Urinary bladder (tissue), 4 donors: ENCODE measurements around the gene MACROD2. TPM values are rescaled to one million over a fixed set of nuclear protein-coding genes. Genes with fewer than 3 reads are reported as not detected.

Experiments used
- DNase-seq: peaks from one replicate; pipeline ENCODE4 v3.0.0-alpha.2; 2015; ENCODE audit errors: extremely low spot score
- H3K27ac ChIP-seq: one replicate; pipeline ENCODE4 v1.5.1; 2013; ENCODE audit warnings: low read depth, mild to moderate bottlenecking, moderate library complexity
- H3K36me3 ChIP-seq: one replicate; pipeline ENCODE4 v1.6.1; 2013; ENCODE audit warnings: mild to moderate bottlenecking, moderate library complexity; ENCODE audit not compliant: insufficient read depth
- H3K4me1 ChIP-seq: one replicate; pipeline ENCODE4 v1.6.1; 2013; ENCODE audit warnings: mild to moderate bottlenecking, moderate library complexity; ENCODE audit not compliant: insufficient read depth
- H3K4me3 ChIP-seq: one replicate; pipeline ENCODE4 v1.5.1; 2013; ENCODE audit warnings: low read depth, low read length
- WGBS: extraction: QIAGEN DNeasy Blood & Tissue Kit; methylation state at CpG from one replicate; pipeline ENCODE4 v1.1.7; 2013; 5-methylcytosine and 5-hydroxymethylcytosine counted together
- polyA plus RNA-seq: library from polyadenylated mRNA; stranded (reverse); fragments of 200-250 nt; gene quantifications from one replicate; pipeline ENCODE4 v1.2.3, GENCODE V29; 2013
- total RNA-seq: library from RNA; depleted of rRNA; stranded (reverse); fragments of >200 nt; gene quantifications from one replicate; pipeline ENCODE4 v1.2.3, GENCODE V29; 2014
- donor health status: healthy with polysubstance abuse.
- donor health status: healthy.

The MACROD2 gene
- total and polyA plus RNA-seq, 2 donors: 3.0 to 28.2 TPM

DNA sequence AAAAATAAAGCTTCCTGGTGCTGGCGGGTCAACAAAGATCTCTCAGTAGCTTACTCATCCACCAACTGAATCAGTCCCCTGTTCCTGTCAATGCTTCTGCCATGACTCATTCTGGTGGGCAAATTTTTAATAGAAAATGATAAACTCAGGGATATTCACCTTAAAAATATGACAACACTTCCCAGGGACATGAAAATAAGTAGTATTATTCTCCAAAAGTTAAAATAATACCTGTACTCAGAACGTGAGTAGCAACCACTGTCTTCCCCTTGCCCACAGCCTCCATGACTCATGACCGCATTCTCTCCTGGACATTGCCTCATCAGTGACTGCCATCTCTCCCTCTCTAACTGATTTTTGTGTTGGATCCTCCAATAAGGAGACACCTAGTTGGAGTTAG, 2025.7 kb downstream of the MACROD2 start:
- Histone ChIP-seq H3K27ac (no peak overlapping the region), H3K4me3 (no peak overlapping the region), H3K4me1 (no peaks in the 10 kb centered on the region), H3K36me3 (no peaks in the 10 kb centered on the region)
- no peak for DNase-seq
- 64% methylated on average over 3 of the region's 3 CpGs for WGBS

DNA sequence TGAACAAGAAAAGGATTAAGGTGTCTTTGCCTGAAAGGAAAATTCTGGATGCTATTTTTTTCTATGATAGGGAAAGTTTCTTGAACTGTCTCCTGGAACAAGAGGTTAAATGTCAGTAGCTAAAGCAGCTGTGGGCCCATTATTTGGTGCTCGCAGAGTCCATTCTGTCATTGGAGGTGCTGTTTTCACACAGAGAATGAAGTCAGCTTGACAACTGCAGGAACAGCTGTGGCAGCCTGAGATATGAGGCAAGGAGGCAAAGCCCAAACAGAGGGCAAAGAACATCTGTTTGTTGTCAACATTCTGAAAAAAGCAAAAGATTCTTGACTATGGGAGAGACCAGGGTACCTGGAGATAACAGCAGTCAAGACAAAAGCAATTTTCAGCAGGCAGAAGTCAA, 2029.8 kb downstream of the MACROD2 start:
- Histone ChIP-seq H3K4me1 (no peaks in the 10 kb centered on the region), H3K36me3 (no peaks in the 10 kb centered on the region), H3K27ac (no peak overlapping the region), H3K4me3 (no peak overlapping the region)
- no peak for DNase-seq
- WGBS: 83% methylated on average over 1 of the region's 1 CpG

DNA sequence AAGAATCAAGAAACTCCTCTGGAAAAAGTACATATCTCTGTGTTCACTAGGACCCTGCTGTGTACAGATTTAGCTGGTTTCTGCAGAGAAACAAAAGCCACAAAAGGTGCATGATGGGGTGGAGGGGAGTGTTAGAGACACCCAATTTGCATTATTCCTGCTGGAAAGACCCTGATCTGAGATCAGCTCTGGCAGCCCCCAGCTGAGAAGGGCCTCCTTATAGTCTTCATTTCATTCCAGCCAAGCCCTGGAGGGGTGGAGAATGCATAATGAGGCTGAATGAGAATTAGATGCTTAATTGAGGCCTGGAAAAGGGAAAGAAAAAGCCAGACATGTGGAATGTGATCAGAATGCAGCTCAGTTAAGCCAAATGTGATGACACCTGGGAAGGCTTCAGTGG, 2032.4 kb downstream of the MACROD2 start:
- H3K36me3 ChIP-seq: no peaks in the 10 kb centered on the region
- no peak for DNase-seq
- H3K27ac ChIP-seq: no peak overlapping the region
- no peaks in the 10 kb centered on the region for H3K4me1 ChIP-seq
- H3K4me3 ChIP-seq: no peak overlapping the region

DNA sequence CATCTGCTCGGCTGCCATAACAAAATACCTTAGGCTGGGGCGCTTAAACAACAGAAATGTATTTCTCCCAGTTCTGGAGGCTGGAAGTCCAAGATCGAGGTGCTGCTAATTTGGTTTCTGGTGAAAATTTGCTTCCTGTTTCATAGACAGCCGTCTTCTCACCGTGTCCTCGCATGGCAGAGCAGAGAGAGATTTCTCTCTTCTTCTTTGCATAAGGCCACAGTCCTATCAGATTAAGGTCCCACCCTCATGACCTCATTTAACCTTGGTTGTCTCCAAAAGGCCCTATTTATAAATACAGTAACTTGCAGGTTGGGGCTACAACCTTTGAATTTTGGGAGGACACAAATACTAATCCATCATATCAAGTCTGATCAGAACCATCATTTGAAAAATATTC, 2033.6 kb downstream of the MACROD2 start:
- no peak overlapping the region for H3K4me3 ChIP-seq
- H3K36me3 ChIP-seq: no peaks in the 10 kb centered on the region
- no peak overlapping the region for H3K27ac ChIP-seq
- 95% methylated on average over 6 of the region's 6 CpGs for WGBS
- no peaks in the 10 kb centered on the region for H3K4me1 ChIP-seq
- no peak for DNase-seq

DNA sequence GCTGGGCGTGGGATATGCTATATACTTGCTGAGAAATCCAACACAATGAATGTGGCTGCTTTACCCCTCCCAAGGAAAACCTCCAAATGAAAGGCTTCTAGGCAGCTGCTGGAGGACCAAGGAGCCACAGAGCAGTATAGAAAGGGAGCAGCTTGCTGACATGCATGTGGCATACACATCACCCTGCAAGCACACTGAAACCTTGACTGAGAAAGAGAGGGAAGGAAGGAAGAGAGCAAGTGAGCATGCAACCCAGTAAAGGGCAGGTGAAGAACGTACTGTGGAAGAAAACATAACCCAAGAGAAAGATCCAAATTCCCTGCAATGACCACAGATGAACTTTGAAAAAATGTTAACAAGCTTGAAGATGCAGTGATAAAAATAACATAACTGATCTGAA, 2034.9 kb downstream of the MACROD2 start:
- Histone ChIP-seq H3K4me1 (no peaks in the 10 kb centered on the region), H3K27ac (no peak overlapping the region), H3K36me3 (no peaks in the 10 kb centered on the region), H3K4me3 (no peak overlapping the region)
- WGBS: 31% methylated on average over 2 of the region's 2 CpGs
- no peak for DNase-seq

DNA sequence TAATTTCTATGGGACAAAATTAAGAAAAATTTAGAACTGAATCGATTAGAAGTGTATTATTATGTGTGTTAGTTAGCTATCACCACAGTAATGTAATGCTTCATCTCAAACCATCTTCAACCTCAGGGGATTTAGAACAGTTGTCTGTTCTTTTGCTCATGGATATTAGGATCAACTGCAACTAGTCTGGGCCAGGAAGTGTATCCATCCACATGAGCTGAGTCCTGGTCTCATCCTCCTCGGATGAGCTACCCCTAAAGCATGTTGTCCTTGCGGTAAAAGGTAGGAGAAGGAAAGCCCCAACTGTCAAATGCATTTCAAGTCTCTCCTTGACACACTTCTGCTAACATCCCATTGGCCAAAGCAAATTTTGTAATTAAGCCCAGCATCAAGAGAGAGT, 2040.3 kb downstream of the MACROD2 start:
- Histone ChIP-seq H3K4me3 (no peak overlapping the region), H3K27ac (no peak overlapping the region), H3K4me1 (no peaks in the 10 kb centered on the region), H3K36me3 (no peaks in the 10 kb centered on the region)
- no peak for DNase-seq
- 91% methylated on average over 3 of the region's 3 CpGs for WGBS

DNA sequence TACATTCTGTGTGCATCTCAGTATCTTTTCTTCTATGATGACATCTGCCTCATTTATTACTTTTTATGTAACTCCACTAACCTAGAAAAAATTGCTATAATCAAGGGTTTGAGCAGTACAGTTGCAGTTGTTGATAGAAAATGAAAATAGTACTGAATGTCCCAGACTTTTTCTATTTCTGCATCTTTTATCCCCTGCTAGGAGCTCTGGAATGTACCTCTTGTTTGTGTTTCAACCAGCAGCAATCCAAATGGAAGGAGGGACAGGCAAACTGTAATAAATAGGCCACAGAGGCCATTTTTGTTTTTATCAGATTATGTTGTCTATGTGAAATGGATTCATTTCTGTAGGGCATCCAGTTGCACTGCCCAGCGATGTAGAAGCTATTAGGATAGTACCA, 2041.0 kb downstream of the MACROD2 start:
- no peak for DNase-seq
- Histone ChIP-seq H3K36me3 (no peaks in the 10 kb centered on the region), H3K4me1 (no peaks in the 10 kb centered on the region), H3K27ac (no peak overlapping the region), H3K4me3 (no peak overlapping the region)
- 93% methylated on average over 1 of the region's 1 CpG for WGBS

DNA sequence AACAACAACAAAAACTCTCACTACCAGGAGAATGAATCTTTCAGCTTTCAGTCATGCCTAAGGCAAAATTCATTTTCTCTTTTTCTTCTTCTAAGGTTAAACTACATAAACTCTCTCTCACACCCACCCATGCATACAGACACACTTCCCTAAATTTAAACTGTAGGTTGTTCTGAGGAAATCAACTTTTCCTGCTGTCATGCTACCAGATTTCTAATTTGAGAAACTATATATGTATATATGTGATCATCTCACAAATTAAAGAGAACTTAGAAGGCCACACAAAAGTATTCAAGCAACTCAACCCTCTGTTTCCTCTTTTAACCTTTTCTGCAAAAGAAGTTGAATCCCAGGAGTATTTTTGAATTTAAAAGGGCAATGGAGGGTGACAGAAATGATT, 2045.4 kb downstream of the MACROD2 start:
- no peaks in the 10 kb centered on the region for H3K36me3 ChIP-seq
- no peak overlapping the region for H3K4me3 ChIP-seq
- no peak overlapping the region for H3K27ac ChIP-seq
- DNase-seq: no peak
- no peaks in the 10 kb centered on the region for H3K4me1 ChIP-seq

DNA sequence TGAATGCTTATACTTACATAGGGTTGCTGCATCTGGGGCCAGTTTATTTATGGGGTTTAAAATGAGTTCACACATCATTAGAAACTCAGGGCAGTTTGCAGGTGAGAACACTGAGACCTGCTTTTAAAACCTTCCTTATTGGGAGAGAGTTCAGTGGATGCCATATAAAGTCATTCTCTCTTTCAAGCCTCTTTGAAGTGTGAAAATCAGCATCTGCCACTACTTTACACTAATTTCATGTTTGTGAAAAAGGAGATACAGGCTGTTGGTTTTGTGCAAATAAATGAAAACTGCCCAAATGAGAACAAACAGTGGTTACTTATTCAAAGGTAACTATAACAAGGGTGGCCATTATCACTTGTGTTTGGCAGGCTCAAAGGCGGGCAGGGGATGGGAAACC, 2047.4 kb downstream of the MACROD2 start:
- H3K27ac ChIP-seq: no peak overlapping the region
- H3K4me3 ChIP-seq: no peak overlapping the region
- DNase-seq: no peak
- no peaks in the 10 kb centered on the region for H3K36me3 ChIP-seq
- H3K4me1 ChIP-seq: no peaks in the 10 kb centered on the region
- 95% methylated on average over 1 of the region's 1 CpG for WGBS

DNA sequence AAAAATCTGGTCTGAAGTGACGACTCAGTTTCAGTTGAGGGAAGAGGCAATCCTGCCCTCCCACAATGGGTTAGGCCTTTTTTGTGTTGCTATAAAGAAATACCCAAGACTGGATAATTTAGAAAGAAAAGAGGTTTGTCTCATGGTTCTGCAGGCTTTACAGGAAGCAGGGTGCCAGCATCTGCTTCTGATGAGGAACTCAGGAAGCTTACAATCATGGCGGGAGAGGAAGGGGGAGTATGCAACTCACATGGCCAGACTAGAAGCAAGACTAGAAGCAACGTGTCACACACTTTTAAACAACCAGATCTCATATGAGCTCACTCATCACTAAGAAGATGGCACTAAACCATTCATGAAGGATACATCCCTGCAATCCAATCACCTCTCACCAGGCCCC, 2048.6 kb downstream of the MACROD2 start:
- DNase-seq: no peak
- WGBS: 85% methylated on average over 3 of the region's 3 CpGs
- Histone ChIP-seq H3K27ac (no peak overlapping the region), H3K4me1 (no peaks in the 10 kb centered on the region), H3K4me3 (no peak overlapping the region), H3K36me3 (no peaks in the 10 kb centered on the region)

DNA sequence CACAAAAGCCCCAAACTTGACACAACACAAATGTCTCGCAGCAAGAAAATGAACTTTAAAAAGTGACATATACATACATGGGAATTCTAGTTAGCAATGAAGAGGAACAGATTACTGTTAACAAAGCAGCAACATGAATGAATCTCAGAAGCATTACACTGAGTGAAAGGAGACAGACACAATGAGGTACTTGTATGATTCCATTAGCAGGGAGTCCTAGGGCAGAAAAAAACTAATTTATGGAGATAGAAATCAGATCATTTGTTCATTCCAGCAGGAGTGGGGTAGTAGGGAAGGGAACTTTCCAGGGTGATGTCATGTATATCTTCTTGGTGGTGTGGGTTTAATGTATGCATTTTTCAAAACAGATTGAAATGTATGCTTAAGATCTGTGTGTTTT, 2053.6 kb downstream of the MACROD2 start:
- no peak overlapping the region for H3K27ac ChIP-seq
- H3K36me3 ChIP-seq: no peaks in the 10 kb centered on the region
- 93% methylated on average over 1 of the region's 1 CpG for WGBS

DNA sequence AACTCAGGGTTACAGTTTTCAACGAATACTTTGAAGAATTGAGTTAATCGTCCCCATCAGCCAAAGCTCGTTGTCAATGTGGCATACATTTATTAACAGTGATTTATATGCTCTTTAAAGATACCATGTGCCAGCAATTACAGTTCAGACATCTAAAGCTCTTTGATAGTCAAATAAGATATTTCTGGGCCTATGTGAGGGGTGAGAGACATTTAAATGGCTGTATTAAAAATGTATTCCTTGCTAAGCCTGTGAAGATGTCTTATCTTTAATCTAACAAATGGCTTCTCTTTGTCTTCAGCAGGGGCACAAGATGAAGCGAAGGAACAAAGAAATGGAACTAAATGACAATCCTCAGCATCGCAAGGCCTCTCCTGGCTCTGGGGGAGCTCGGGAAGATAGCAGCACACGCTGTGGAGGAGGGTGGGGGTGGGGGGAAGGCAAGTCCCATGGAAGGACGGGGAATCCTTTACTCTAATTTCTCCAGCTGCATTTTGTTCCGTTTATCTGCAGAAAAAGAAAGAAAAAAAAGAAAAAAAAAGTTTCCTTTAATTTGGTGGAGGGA, 2054.3 kb downstream of the MACROD2 start:
- Histone ChIP-seq H3K4me1 (no peaks in the 10 kb centered on the region), H3K36me3 (no peaks in the 10 kb centered on the region), H3K4me3 (no peak overlapping the region), H3K27ac (no peak overlapping the region)
- WGBS: 73% methylated on average over 9 of the region's 9 CpGs
- no peak for DNase-seq

More for the DNA sequence above, 2053.6 kb downstream of the MACROD2 start:
- Histone ChIP-seq H3K4me3 (no peak overlapping the region), H3K4me1 (no peaks in the 10 kb centered on the region)
- DNase-seq: no peak

DNA sequence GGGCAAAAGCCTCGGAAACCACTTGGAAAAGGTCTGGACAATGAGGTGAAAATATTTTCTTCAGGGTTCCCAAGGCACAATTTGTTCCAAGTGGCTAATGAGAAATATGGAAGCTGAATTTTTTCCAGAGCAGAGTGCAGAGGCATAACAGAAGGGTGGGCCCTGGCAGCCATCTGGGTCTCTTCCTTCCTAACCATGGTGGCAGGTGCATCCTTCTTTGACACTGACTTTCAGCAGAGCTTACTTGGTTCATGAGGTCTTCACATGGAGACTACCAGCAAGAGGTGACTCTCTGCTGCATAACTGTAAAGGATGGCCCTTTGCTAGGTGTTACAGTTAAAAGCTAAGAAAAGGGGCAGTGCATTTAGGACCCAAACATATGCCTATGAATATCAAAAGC, 2055.1 kb downstream of the MACROD2 start:
- DNase-seq: no peak
- H3K27ac ChIP-seq: no peak overlapping the region
- WGBS: 98% methylated on average over 1 of the region's 1 CpG
- H3K4me3 ChIP-seq: no peak overlapping the region
- H3K4me1 ChIP-seq: no peaks in the 10 kb centered on the region
- H3K36me3 ChIP-seq: no peaks in the 10 kb centered on the region

DNA sequence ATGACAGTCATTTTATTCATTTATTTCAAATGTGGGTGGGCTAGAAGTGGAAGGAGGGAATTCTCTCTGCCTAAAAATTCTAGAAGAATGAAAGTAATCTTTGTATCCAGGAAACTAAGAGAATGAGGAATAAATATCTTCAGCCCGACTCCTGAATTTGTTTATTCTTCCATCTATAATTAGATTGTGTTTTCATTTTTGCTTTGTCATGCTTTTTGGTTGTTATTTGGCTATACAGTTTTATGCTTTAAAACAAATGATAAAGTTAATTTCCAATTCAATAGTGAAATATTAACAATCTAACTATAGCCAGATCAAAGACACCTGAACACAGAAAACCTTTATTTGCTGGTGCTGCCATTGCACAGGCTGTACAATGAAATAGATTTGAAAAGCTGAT, 2056.7 kb downstream of the MACROD2 start:
- DNase-seq: no peak
- Histone ChIP-seq H3K4me1 (no peaks in the 10 kb centered on the region), H3K27ac (no peak overlapping the region), H3K36me3 (no peaks in the 10 kb centered on the region), H3K4me3 (no peak overlapping the region)
- WGBS: 37% methylated on average over 1 of the region's 1 CpG

DNA sequence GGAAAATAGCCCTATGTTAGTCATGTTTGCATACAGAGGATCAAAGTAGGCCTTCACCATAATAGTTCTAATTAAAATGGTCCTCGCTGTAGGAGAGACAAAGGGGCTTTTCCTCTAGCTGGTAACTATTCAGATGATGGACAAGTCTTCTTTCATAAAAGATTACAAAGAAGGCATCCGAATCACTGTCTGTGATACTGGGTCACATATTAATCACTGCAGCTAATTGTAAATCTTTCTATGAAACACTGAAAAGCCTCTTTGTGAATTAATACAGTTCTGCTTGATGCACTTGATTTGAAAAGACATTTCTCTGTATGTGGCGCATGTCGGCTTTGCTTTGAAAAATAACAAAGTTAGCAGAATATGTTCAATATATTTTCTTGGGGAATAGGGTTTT, 2057.1 kb downstream of the MACROD2 start:
- WGBS: 80% methylated on average over 4 of the region's 4 CpGs
- Histone ChIP-seq H3K4me1 (no peaks in the 10 kb centered on the region), H3K4me3 (no peak overlapping the region), H3K36me3 (no peaks in the 10 kb centered on the region), H3K27ac (no peak overlapping the region)
- no peak for DNase-seq
